Astrocyte of the spinal cord (primary cell): ENCODE results near the gene MLLT1.

Source experiments
- DNase-seq: peaks from one replicate; pipeline ENCODE4 v3.0.0; 2011; ENCODE audit warnings: low read depth, low spot score
- H3K4me3 ChIP-seq: 2 replicates; pipeline ENCODE4 v1.5.1; 2011; ENCODE audit warnings: low read depth, mild to moderate bottlenecking, low read length, moderate library complexity
- CTCF ChIP-seq: IDR thresholded peaks from 2 replicates; pipeline ENCODE4 v1.5.1; 2012; ENCODE audit warnings: low read depth, mild to moderate bottlenecking, low read length, inconsistent platforms
- in situ Hi-C: cut with HindIII; loops from 2 replicates; pipeline ENCODE4 v1.10.0; 2017; ENCODE audit warnings: low sequenced_read_pairs

MLLT1 gene

GRCh38 chr19:6260912-6261650 lies 18.7 kb downstream of the MLLT1 start:
- TF ChIP-seq CTCF: peak; percentile 77
- no peak overlapping the region for H3K4me3 ChIP-seq
- DNase-seq: no peak
- in situ Hi-C loops: no loop called here

- DNase-seq: no peak
- TF ChIP-seq CTCF: no peak
- no peak overlapping the region for H3K4me3 ChIP-seq
- in situ Hi-C loops: no loop called here
Measured at GRCh38 chr19:6260376-6260775, 19.4 kb downstream of the MLLT1 start.

- TF ChIP-seq CTCF: no peak
- no peak overlapping the region for H3K4me3 ChIP-seq
- peak; percentile 16 for DNase-seq
- in situ Hi-C loops: no loop called here
Measured at GRCh38 chr19:6259312-6259861, 20.4 kb downstream of the MLLT1 start.

GRCh38 chr19:6258812-6259311 lies 20.9 kb downstream of the MLLT1 start:
- no peak overlapping the region for H3K4me3 ChIP-seq
- in situ Hi-C loops: no loop called here
- no peak for DNase-seq
- no peak for TF ChIP-seq CTCF

- in situ Hi-C loops: no loop called here
- no peak for DNase-seq
- TF ChIP-seq CTCF: no peak
- no peak overlapping the region for H3K4me3 ChIP-seq
Measured at GRCh38 chr19:6253954-6254733, 25.6 kb downstream of the MLLT1 start.

GRCh38 chr19:6252066-6252465 lies 27.7 kb downstream of the MLLT1 start:
- in situ Hi-C loops: no loop called here
- no peak for TF ChIP-seq CTCF
- no peak overlapping the region for H3K4me3 ChIP-seq
- no peak for DNase-seq
